ENCODE measurements around the gene BARX1. TPM values are rescaled to one million over a fixed set of nuclear protein-coding genes. Genes with fewer than 3 reads are reported as not detected.

BARX1 gene
- total RNA-seq, 1 donor from 2014 or later = not detected

DNA sequence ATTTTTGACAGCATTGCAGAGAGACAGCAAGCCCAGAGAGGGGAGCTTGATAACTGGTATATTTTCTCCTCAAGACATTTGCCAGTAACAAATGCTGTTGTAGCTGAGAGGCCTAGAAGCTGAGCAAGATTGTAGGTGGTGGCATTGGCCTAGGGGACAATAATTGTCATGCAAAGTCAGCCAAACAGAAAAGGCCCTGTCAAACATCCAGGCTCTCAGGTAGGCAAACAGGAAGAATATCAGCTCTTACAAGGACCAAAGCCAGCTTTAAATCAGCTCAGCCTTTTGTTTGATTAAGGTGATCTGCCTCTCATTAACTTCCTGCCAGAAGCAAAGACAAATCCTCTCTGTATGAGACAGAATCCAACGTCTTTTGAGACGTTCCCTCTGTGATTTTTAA is 29.7 kb upstream of the BARX1 start:
- intact Hi-C loops (cut with DNase I) = no loop called here
- DNase-seq (ENCODE audit: extremely low spot score in 2 of 2) = no peak
- H3K9me3 ChIP-seq = no peaks in the 10 kb centered on the region
- no peak overlapping the region for H3K27ac ChIP-seq
- no peak for TF ChIP-seq POLR2A (IDR thresholded peaks at IDR 0.05)
- TF ChIP-seq, protein P1, sequence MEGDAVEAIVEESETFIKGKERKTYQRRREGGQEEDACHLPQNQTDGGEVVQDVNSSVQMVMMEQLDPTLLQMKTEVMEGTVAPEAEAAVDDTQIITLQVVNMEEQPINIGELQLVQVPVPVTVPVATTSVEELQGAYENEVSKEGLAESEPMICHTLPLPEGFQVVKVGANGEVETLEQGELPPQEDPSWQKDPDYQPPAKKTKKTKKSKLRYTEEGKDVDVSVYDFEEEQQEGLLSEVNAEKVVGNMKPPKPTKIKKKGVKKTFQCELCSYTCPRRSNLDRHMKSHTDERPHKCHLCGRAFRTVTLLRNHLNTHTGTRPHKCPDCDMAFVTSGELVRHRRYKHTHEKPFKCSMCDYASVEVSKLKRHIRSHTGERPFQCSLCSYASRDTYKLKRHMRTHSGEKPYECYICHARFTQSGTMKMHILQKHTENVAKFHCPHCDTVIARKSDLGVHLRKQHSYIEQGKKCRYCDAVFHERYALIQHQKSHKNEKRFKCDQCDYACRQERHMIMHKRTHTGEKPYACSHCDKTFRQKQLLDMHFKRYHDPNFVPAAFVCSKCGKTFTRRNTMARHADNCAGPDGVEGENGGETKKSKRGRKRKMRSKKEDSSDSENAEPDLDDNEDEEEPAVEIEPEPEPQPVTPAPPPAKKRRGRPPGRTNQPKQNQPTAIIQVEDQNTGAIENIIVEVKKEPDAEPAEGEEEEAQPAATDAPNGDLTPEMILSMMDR (IDR thresholded peaks at IDR 0.05) = no peak
- no peak for TF ChIP-seq POLR2AphosphoS5 (IDR thresholded peaks at IDR 0.05; ENCODE audit: insufficient read depth in 1 of 2, low read depth in 1 of 2)
- H3K27me3 ChIP-seq = no peaks in the 10 kb centered on the region
- no peak overlapping the region for H3K4me3 ChIP-seq
- no peaks in the 10 kb centered on the region for H3K36me3 ChIP-seq
- no peaks in the 10 kb centered on the region for H3K4me1 ChIP-seq

DNA sequence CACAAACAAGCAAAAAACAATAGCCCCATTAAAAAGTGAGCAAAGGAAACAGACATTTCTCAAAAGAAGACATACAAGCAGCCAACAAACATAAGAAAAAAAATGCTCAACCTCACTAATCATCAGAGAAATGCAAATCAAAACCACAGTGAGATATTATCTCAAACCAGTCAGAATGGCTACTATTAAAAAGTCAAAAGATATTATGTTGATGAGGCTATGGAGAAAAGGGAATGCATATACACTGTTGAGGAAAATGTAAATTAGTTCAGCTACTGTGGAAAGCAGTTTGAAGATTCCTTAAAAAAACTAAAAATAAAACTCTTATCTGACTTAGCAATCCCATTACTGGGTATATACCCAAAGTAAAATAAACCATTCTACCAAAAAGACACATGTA is 28.7 kb upstream of the BARX1 start:
- DNase-seq (ENCODE audit: extremely low spot score in 2 of 2) = no peak
- H3K4me1 ChIP-seq = no peaks in the 10 kb centered on the region
- no peaks in the 10 kb centered on the region for H3K36me3 ChIP-seq
- H3K27ac ChIP-seq = no peak overlapping the region
- no peaks in the 10 kb centered on the region for H3K9me3 ChIP-seq
- TF ChIP-seq POLR2A (IDR thresholded peaks at IDR 0.05) (no peak), POLR2AphosphoS5 (IDR thresholded peaks at IDR 0.05; ENCODE audit: insufficient read depth in 1 of 2, low read depth in 1 of 2) (no peak)
- TF ChIP-seq, protein P1 (IDR thresholded peaks at IDR 0.05) = no peak
- intact Hi-C loops (cut with DNase I) = no loop called here
- H3K4me3 ChIP-seq = no peak overlapping the region
- H3K27me3 ChIP-seq = no peaks in the 10 kb centered on the region

DNA sequence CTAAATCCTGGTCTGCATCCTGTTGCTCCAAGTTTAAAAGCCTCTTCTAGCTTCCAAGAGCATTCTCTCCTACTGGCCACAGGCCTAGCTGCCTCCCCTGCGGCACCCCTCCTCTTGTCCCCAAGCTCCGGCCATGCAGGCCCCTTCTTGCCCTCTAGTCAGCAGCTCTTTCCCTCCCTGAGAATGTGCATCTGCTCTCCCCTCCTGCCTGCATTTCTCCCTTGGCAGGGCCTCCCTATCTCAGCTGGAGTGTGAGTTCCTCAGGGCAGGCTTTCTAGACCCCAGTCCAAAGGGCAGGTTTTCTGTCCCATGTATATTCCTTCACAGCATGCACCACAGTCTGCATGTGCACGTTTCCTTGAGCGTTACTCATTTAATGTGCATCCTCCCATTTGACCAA is 24.6 kb upstream of the BARX1 start:
- H3K4me3 ChIP-seq = no peak overlapping the region
- no peak for DNase-seq (ENCODE audit: extremely low spot score in 2 of 2)
- H3K27ac ChIP-seq = no peak overlapping the region
- H3K27me3 ChIP-seq = no peaks in the 10 kb centered on the region
- no peaks in the 10 kb centered on the region for H3K36me3 ChIP-seq
- H3K4me1 ChIP-seq = no peaks in the 10 kb centered on the region
- TF ChIP-seq, protein P1 (IDR thresholded peaks at IDR 0.05) = no peak
- TF ChIP-seq POLR2A (IDR thresholded peaks at IDR 0.05) (no peak), POLR2AphosphoS5 (IDR thresholded peaks at IDR 0.05; ENCODE audit: insufficient read depth in 1 of 2, low read depth in 1 of 2) (no peak)
- intact Hi-C loops (cut with DNase I) = no loop called here
- H3K9me3 ChIP-seq = no peaks in the 10 kb centered on the region

DNA sequence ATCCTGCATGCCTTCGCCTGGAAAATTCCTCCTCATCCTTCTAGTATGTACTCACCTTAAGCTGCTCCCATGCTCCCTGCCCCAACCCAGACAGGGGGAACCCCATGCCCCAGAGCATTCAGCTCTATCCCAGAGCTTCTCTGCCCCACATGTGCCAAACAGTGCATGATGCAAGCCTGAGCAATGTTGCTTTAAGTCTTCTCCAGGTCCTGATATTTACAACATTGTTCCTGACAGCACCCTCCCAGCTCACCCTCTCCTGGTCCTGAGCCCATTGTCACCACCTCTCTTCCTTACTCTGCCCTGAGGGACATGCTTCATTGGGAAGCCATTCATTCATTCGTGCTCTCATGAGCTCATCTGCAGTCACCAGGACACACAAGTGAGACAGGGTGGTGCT is 23.4 kb upstream of the BARX1 start:
- Histone ChIP-seq H3K4me1 (no peaks in the 10 kb centered on the region), H3K36me3 (no peaks in the 10 kb centered on the region), H3K27me3 (no peaks in the 10 kb centered on the region), H3K27ac (no peak overlapping the region), H3K4me3 (no peak overlapping the region), H3K9me3 (no peaks in the 10 kb centered on the region)
- intact Hi-C loops (cut with DNase I) = no loop called here
- TF ChIP-seq POLR2AphosphoS5 (IDR thresholded peaks at IDR 0.05; ENCODE audit: insufficient read depth in 1 of 2, low read depth in 1 of 2) (no peak), POLR2A (IDR thresholded peaks at IDR 0.05) (no peak)
- TF ChIP-seq, protein P1 (IDR thresholded peaks at IDR 0.05) = no peak
- no peak for DNase-seq (ENCODE audit: extremely low spot score in 2 of 2)

DNA sequence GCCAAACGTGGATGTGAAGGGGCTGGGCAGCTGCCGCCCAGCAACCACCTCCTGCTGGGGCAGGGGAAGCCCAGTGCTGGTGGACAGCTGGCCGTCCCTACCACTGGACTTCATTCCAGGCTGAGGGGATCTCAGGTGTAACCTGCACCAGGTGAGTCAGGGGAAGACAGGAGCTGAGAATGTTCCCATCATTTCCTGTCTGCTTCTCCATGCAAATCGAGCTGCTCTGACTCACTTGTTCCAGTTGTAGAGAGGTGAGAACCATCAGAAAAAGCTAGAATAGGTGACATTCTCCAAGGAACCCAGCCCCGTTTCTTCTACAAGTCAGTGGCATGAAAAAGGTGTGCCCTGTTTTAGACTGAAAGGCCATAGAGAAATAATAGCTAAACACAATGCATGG is 21.8 kb upstream of the BARX1 start:
- Histone ChIP-seq H3K27ac (no peak overlapping the region), H3K27me3 (no peaks in the 10 kb centered on the region), H3K4me3 (no peak overlapping the region), H3K4me1 (no peaks in the 10 kb centered on the region), H3K9me3 (no peaks in the 10 kb centered on the region), H3K36me3 (no peaks in the 10 kb centered on the region)
- no peak for DNase-seq (ENCODE audit: extremely low spot score in 2 of 2)
- intact Hi-C loops (cut with DNase I) = no loop called here
- TF ChIP-seq POLR2AphosphoS5 (IDR thresholded peaks at IDR 0.05; ENCODE audit: insufficient read depth in 1 of 2, low read depth in 1 of 2) = no peak
- TF ChIP-seq POLR2A (IDR thresholded peaks at IDR 0.05) = no peak
- TF ChIP-seq, protein P1 (IDR thresholded peaks at IDR 0.05) = no peak

All from vagina (tissue), 2 donors.